T follicular helper cell (primary cell): Measurements from ENCODE around the gene COL28A1.
"Not testable (repeated sequence)": the region's sequence is repeated elsewhere in the genome, so short reads cannot be mapped to it uniquely, and the experiment has no call there.

Source experiments
- DNase-seq: peaks from one replicate; pipeline ENCODE4 v3.0.0-alpha.2; 2020; ENCODE audit warnings: low read depth

COL28A1 gene

GRCh38 chr7:7561591-7561990, 25.9 kb upstream of the COL28A1 start:
- not testable (repeated sequence) for DNase-seq

GRCh38 chr7:7557252-7557651, 21.6 kb upstream of the COL28A1 start:
- DNase-seq = no peak

- no peak for DNase-seq
Measured at GRCh38 chr7:7556852-7557251, 21.2 kb upstream of the COL28A1 start.

- no peak for DNase-seq
Measured at GRCh38 chr7:7554649-7555575, 19.2 kb upstream of the COL28A1 start.

GRCh38 chr7:7554021-7554432, 18.4 kb upstream of the COL28A1 start:
- DNase-seq = no peak

- no peak for DNase-seq
Measured at GRCh38 chr7:7553386-7553785, 17.7 kb upstream of the COL28A1 start.

GRCh38 chr7:7552199-7552598, 16.5 kb upstream of the COL28A1 start:
- DNase-seq = no peak

GRCh38 chr7:7550663-7551062, 15.0 kb upstream of the COL28A1 start:
- DNase-seq = no peak

- no peak for DNase-seq
Measured at GRCh38 chr7:7548407-7548806, 12.7 kb upstream of the COL28A1 start.

- DNase-seq = no peak
Measured at GRCh38 chr7:7542251-7542835, 6.7 kb upstream of the COL28A1 start.

GRCh38 chr7:7539711-7540110, 4.0 kb upstream of the COL28A1 start:
- no peak for DNase-seq

GRCh38 chr7:7539152-7539551, 3.5 kb upstream of the COL28A1 start:
- DNase-seq = no peak

GRCh38 chr7:7537711-7538110, 2.0 kb upstream of the COL28A1 start:
- no peak for DNase-seq

- no peak for DNase-seq
Measured at GRCh38 chr7:7536396-7537019, 835 bp upstream of the COL28A1 start.

GRCh38 chr7:7533831-7534430, 1.7 kb downstream of the COL28A1 start:
- DNase-seq = no peak

GRCh38 chr7:7529328-7529727, 6.3 kb downstream of the COL28A1 start:
- no peak for DNase-seq

- no peak for DNase-seq
Measured at GRCh38 chr7:7527047-7527446, 8.6 kb downstream of the COL28A1 start.

GRCh38 chr7:7526006-7526405, 9.7 kb downstream of the COL28A1 start:
- no peak for DNase-seq

- no peak for DNase-seq
Measured at GRCh38 chr7:7524121-7524520, 11.6 kb downstream of the COL28A1 start.

GRCh38 chr7:7522421-7522820, 13.3 kb downstream of the COL28A1 start:
- no peak for DNase-seq

GRCh38 chr7:7521259-7521658, 14.4 kb downstream of the COL28A1 start:
- no peak for DNase-seq

- DNase-seq = no peak
Measured at GRCh38 chr7:7519528-7519927, 16.1 kb downstream of the COL28A1 start.

- DNase-seq = no peak
Measured at GRCh38 chr7:7519056-7519455, 16.6 kb downstream of the COL28A1 start.
